Measurements from ENCODE around the gene OSBPL6.

The OSBPL6 gene

GRCh38 chr2:178241844-178242551 lies 47.7 kb downstream of the OSBPL6 start:
- DNase-seq (ENCODE audit: low spot score): no peak

GRCh38 chr2:178242552-178242883 lies 48.2 kb downstream of the OSBPL6 start:
- DNase-seq (ENCODE audit: low spot score): no peak

- no peak for DNase-seq (ENCODE audit: low spot score)
These were observed 49.6 kb downstream of the OSBPL6 start for GRCh38 chr2:178243961-178244360.

- no peak for DNase-seq (ENCODE audit: low spot score)
These were observed 50.5 kb downstream of the OSBPL6 start for GRCh38 chr2:178244777-178245176.

- DNase-seq (ENCODE audit: low spot score): no peak
These were observed 52.4 kb downstream of the OSBPL6 start for GRCh38 chr2:178246696-178247095.

- no peak for DNase-seq (ENCODE audit: low spot score)
These were observed 52.9 kb downstream of the OSBPL6 start for GRCh38 chr2:178247250-178247649.

- no peak for DNase-seq (ENCODE audit: low spot score)
These were observed 56.1 kb downstream of the OSBPL6 start for GRCh38 chr2:178250429-178250828.

- no peak for DNase-seq (ENCODE audit: low spot score)
These were observed 57.0 kb downstream of the OSBPL6 start for GRCh38 chr2:178251151-178251955.

- DNase-seq (ENCODE audit: low spot score): no peak
These were observed 62.2 kb downstream of the OSBPL6 start for GRCh38 chr2:178256382-178257042.

GRCh38 chr2:178257127-178257526 lies 62.8 kb downstream of the OSBPL6 start:
- DNase-seq (ENCODE audit: low spot score): no peak

GRCh38 chr2:178258916-178259315 lies 64.6 kb downstream of the OSBPL6 start:
- DNase-seq (ENCODE audit: low spot score): no peak

GRCh38 chr2:178263159-178263860 lies 69.0 kb downstream of the OSBPL6 start:
- DNase-seq (ENCODE audit: low spot score): no peak

GRCh38 chr2:178264211-178264610 lies 69.9 kb downstream of the OSBPL6 start:
- no peak for DNase-seq (ENCODE audit: low spot score)

- DNase-seq (ENCODE audit: low spot score): no peak
These were observed 71.5 kb downstream of the OSBPL6 start for GRCh38 chr2:178265851-178266250.

- DNase-seq (ENCODE audit: low spot score): no peak
These were observed 72.1 kb downstream of the OSBPL6 start for GRCh38 chr2:178266445-178266844.

GRCh38 chr2:178267660-178268059 lies 73.3 kb downstream of the OSBPL6 start:
- no peak for DNase-seq (ENCODE audit: low spot score)

GRCh38 chr2:178268435-178268834 lies 74.1 kb downstream of the OSBPL6 start:
- DNase-seq (ENCODE audit: low spot score): no peak

- DNase-seq (ENCODE audit: low spot score): no peak
These were observed 75.3 kb downstream of the OSBPL6 start for GRCh38 chr2:178269438-178270224.

- no peak for DNase-seq (ENCODE audit: low spot score)
These were observed 76.0 kb downstream of the OSBPL6 start for GRCh38 chr2:178270338-178270737.

- DNase-seq (ENCODE audit: low spot score): no peak
These were observed 76.8 kb downstream of the OSBPL6 start for GRCh38 chr2:178271094-178271493.

- no peak for DNase-seq (ENCODE audit: low spot score)
These were observed 77.5 kb downstream of the OSBPL6 start for GRCh38 chr2:178271629-178272333.
